MV-4-11 (cell line): ENCODE data around the gene PDE4D.

Source experiments
- DNase-seq: peaks from one replicate; lab custom pipeline; 2025; lab: John Stamatoyannopoulos, UW

The PDE4D gene

DNA sequence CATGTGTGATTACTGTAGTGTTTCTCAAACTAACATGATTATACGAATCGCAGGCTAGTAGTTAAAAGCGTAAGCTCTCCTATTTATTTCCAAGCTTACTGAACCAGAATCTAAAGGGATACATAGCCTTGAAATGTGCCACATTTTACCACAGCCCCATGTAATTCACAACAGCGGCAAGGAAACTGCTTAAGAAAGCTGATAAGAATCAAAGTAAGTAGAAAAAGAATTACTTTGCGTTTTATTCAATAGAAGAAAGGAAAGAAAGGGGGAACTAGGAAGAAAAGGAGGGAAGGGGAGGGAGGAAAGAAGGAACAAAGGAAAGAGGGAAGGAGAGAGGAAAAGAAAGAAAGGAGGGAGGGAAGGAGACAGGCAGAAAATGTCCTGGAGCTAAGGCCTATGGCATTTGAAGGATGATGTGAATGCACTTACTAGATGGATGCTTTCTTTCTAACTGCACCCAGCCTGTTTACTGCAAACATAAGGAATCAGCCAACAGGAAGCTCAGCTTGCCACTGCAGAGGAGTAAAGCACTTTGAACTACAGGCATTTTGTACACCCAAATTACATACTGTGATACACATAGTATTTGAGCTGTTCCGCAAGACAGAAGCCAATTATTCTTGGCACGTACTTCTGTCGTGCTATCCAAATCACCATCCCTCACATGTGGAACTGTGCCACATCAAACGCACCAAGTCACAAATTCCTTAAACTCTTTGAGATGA, 789.0 kb downstream of the PDE4D start:
- no peak for DNase-seq

DNA sequence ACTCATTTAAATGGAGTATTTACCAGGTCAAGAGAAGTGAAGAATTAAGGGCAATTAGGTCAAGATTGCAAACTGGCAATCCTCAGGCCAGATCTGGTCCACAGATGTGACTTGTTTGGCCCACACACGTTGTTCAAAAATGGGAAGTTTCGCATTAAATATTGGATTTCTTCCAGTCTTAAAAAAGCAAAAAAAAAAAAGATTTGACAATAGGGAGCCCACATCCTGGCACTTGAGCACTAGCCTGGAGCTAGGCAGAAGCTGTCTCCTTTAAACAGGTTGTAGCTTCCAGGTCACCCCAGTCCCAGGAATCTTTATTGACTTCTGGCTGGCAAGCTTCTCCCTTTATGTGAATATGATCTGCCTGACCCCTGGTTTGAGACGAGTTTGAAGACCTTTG, 790.2 kb downstream of the PDE4D start:
- DNase-seq: no peak

DNA sequence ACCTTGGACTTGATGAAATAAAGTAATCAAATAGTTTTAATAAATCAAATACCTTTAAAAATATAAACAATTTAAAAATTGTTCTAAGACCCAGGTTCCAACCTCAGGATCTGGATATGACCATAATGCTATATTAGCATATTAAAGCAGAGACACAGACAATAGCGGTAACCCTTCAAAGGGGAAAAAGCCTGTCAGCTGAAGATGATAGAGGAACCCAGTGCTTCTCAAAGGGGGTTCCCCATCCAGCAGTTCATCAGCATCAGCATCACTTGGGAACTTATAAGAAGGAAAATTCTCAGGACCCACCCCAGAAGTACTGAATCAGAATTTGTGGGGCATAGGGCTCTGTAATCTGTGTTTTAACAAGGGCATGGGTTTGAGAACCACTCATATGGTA, 791.1 kb downstream of the PDE4D start:
- no peak for DNase-seq

DNA sequence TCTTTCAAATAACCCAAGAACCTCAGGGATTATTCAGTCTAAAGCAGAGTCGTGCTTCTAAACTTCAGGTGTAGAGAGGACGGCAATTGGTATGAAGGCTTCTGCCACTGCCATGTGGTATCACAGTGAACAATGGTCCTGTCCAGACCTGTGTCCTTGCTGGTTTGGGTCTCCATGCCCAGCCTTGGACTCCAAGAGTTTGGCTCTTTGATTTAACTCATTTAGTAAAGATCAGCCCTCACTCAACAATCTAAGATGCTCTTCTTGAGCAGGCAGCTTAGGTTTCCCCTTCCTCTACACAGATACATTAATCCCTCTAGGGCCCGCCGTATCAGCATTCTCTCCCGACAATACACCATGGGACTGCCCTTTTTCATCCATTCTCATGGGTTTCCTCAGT, 792.7 kb downstream of the PDE4D start:
- DNase-seq: no peak

DNA sequence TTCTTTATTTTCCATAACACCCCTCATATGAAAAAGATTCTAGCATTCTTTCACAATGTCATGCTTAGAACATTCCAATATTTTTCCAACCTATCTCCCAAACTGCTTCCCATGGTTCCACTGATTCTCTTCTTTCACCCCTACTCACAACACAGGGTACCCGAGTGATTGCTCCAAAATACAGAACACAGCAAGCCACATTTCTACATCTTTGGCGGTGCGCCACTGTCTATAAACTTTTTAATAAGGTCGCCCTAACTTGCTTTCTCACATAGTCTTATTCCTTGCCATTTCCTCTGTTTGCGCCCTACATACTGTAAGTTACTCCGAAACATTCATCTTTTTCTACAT, 793.6 kb downstream of the PDE4D start:
- no peak for DNase-seq

- no peak for DNase-seq
Observed at GRCh38 chr5:59099270-59099994, 794.1 kb downstream of the PDE4D start.

- no peak for DNase-seq
Observed at GRCh38 chr5:59098743-59099142, 794.8 kb downstream of the PDE4D start.

GRCh38 chr5:59097712-59098111, 795.8 kb downstream of the PDE4D start:
- DNase-seq: no peak

DNA sequence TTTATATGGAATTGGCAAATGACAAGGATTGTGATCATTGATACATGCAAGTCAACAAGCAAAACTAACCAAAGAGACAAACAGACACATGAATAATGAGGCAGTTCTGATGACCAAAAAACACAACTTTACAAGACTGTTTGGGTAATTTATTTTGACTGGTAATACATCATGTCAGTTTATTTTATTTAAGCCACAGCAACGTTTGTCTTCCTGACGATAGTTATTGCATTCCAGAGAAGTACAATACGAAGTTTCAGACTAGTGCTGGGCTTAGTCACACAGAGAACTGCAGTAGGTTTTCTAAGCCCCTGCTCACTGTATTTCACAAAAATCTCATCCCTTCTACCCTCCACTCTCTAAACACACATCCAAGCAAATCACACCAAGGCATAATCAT, 796.4 kb downstream of the PDE4D start:
- no peak for DNase-seq

DNA sequence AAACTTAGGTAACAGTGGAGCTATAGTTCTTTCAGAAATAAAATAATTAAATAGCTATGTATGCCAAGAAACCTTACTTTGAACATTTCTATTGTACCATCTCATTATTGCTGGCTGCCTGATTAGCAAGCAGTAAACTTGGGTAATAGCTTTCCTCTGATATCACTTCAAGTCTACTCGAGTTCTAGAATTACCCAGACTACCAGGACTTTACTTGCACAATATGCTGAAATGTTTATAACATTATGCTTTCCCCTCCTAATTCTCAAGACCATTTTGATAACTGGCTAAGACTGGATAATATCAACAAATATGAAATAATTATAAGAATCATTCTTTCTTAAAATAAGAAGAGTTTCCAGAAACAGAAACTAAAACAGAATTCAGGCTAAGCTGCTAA, 798.0 kb downstream of the PDE4D start:
- no peak for DNase-seq

GRCh38 chr5:59094864-59095263, 798.7 kb downstream of the PDE4D start:
- DNase-seq: no peak

GRCh38 chr5:59093329-59093728, 800.2 kb downstream of the PDE4D start:
- DNase-seq: no peak

DNA sequence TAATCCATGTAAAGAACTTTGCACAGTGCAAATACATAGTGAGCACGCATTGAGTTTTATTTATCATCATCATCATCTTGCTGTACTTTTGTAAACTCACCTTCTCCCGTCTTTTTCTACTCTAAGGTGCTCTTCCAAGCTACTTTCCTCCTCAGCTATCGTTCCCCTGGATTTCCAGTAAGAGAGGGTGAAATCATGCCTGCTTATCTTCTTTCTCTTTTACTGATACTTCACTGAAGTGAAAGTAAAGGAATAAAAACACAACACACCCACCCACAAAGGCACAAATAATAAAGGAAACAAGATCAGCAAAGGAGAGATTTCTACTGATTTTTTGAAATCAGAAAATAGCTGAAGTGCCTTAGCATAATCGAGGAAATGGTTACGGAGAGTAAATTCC, 800.8 kb downstream of the PDE4D start:
- DNase-seq: no peak

DNA sequence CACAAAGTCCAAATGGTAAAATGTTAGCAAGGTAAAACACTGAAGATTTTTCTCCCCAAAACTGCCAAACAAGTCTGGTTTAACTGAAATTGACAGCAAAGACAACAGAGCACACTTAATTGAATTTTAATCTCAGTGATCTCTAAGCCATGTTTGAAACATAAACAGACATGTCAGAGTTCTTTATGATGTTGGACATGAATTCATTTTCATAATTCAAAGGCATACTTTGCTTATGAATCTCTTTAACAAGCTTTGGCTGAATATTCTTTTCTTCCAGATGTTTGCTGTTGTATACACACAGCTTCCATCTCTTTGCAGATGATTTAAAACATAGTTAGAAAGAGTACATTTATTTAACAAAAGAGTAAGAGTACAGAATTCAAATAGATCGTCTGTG, 801.6 kb downstream of the PDE4D start:
- no peak for DNase-seq

- no peak for DNase-seq
Observed at GRCh38 chr5:59090323-59090722, 803.2 kb downstream of the PDE4D start.

- DNase-seq: no peak
Observed at GRCh38 chr5:59089767-59090166, 803.8 kb downstream of the PDE4D start.

- no peak for DNase-seq
Observed at GRCh38 chr5:59088546-59088945, 805.0 kb downstream of the PDE4D start.

GRCh38 chr5:59086024-59086423, 807.5 kb downstream of the PDE4D start:
- DNase-seq: no peak

DNA sequence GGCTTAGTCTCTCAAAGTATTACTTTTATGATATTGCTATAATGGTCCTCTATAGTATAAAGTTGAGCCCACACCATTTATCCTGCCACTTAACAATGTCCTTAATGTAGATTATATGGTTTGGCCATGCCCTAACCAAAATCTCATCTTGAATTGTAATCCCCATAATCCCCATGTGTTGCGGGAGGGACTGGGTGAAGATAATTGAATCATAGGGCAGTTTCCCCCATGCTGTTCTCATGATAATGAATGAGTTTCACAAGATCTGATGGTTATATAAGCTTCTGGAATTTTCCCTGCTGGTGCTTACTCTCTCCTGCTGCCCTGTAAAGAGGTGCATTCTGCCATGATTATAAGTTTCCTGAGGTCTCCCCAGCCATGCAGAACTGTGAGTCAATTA, 811.8 kb downstream of the PDE4D start:
- DNase-seq: no peak

DNA sequence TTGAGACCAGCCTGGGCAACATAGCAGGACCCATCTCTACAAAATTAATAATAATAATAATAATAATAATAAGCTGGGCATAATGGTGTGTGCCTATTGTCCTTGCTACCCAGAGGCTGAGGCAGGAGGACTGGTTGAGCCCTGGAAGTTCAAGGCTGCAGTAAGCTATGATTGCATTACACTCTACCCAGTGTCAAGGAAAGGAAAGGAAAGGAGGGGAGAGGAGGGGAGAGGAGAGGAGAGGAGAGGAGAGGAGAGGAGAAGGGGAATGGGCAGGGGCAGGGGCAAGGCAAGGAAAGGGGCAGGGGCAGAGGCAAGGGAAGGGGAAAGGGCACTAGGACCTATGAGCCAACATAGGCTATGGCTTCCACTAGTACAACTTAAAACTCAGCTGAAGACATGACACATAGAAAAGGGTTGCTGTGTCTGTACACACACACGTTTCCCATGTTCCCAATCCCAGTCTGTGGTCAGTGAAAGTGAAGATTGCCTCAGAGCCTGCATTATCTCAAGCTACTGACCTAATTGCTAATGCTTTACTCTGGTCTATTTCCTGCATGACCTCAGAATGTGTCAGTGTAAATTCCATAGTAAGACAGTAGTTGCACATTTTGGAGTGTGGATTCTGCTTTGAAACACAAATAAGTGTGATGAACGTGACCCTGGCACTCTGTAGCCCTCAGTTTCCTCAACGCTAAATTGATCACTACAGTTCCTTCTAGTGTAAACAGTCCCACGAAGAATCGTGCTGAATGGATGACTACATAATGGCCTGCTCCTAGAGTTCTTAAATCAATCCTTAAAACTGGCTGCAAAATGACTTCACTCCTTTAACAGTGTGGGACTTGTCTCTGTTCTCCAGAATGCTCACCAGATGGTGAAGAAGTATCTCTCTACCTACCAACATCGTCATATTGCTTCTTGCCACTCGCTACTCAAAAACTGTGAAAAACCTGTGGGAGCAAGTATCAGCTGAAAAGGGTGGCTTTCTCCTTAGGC, 813.6 kb downstream of the PDE4D start:
- DNase-seq: no peak

DNA sequence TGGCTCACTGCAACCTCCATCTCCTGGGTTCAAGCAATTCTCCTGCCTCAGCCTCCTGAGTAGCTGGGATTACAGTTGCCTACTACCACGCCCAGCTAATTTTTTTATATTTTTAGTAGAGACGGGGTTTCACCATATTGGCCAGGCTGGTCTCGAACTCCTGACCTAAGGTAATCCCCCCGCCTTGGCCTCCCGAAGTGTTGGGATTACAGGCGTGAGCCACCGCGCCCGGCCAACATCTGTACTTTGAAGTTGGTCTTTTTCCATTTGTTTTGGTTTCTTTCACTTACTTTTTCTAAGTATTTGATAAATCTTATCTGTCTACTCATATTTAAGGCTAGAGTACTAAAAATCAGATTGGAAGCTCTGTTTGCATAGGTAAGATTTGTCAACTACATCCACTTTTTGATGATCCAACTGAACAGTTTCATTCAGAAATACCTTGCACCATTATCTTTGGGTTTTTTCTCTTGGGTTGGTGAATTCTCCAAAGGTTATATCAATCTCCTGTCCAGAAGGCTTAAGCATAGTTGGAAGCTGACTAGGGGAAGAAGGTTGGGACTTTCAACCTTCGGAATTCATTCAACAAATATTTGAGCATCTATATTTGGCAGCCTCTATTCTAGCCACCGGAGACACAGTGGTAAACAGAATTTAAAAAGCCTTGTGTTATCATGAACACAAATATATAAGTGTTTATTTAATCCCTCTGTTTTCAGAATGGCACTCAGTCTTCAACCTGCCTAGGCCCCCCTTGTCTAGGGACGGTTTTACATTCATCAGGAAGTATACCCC, 821.6 kb downstream of the PDE4D start:
- no peak for DNase-seq
